ENCODE results near the gene PIGU.
"Not testable (repeated sequence)": the region's sequence is repeated elsewhere in the genome, so short reads cannot be mapped to it uniquely, and the experiment has no call there.

PIGU gene

GRCh38 chr20:34706302-34706875 is 29.5 kb upstream of the PIGU start:
- no peak for DNase-seq

DNA sequence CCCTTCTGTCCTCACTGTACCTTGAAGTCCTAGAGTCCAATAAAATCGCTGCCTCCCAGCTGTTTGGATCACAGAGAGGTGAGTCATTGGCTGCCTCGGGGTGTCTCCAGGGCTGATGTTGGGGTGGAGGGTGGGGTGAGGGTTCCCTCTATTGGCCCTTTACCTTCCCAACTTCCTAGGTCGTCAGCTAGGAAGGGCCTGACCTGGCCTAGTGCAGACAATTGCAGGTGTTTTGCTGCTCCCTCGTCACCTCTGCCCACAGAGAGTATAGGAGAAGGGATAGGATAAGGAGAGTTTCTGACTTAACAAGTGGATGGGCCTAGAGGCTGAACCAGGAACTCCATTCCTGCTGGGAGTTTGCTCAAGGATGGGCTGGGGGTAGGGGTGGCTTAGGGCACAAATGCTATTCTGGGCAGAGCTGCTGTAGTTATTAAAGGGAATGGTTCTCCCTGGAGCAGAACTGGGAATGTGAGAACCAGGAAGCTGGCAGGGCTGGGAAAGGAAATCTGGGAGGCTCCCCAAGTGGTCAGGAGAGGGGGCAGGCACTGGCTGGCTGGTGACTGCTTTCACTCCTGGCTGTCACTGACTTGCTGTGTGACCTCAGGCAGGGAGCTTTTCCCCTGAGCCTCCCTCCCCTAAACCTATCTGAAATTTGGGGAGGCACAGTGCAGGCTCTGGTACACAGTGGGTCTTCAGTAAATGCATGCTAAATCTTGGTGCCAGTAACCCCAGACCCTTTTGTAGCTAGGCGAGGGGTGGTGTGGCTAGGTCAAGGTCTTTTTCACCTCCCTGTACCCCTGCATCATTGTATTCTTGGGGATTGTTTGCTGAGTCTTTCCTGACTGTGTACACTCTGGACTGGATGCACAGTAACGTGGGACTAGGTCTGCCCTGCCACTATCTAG is 28.8 kb upstream of the PIGU start:
- DNase-seq, result no peak

DNA sequence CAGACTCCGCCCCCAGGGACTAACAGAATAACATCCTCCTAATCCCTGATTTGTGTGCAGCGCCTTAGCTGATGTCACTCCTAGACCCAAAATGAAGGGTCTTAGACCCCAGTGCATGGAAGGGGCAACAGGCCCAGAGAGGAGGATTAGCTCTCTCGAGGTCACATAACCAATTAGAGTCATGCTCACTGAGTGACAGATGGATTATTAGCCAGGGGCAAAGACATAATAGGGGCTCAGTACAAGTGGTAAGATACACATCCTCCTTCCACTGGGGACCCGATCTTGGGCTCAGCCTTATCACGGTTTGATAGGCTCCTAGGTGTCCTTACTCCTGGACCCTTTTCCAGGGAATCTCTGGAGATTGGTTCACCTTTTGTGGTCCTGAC is 28.1 kb upstream of the PIGU start:
- DNase-seq, result no peak

GRCh38 chr20:34704177-34705007 is 27.5 kb upstream of the PIGU start, which contains the start of gene TP53INP2:
Gene TP53INP2, plus strand, starts transcription at chr20:34704344. Its CDS starts 4,396 bp downstream, at chr20:34708740.
- peak; percentile 91 for DNase-seq

DNA sequence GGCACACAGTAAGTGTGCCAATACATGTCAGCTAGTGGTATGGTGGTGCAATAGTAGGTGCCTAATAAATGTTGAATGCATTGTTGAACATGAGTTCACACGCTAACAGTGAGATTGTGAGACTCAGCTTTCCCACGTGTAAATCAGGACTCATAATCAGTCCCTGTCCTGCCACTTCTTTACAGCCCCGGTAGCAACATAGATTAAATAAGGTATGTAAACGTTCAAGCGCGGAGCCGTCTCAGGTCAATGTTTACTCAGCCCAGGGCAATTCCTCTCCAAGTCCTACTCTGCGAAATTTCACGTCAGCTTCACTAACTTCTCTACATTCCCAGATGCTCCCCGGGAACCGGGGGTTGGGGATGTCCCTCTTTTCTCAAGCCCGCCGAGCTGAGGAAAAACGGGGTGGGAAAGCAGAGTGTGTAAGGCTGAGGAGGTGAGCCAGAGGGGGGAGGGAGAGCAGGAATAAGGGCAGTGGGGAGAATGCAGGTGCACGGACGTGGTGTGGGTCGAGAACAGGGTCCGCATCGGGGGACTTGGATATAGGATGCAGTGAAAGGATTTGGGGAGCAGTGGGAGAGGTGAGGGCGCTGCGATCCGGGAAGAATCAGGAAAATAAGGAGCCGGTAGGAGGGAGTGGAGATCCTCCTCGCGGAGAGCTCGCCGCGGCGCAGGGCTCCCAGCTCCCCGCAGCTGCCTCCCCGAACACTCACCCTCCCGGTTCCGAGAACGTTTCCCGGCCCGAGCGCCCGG is 26.7 kb upstream of the PIGU start:
- DNase-seq, result no peak

DNA sequence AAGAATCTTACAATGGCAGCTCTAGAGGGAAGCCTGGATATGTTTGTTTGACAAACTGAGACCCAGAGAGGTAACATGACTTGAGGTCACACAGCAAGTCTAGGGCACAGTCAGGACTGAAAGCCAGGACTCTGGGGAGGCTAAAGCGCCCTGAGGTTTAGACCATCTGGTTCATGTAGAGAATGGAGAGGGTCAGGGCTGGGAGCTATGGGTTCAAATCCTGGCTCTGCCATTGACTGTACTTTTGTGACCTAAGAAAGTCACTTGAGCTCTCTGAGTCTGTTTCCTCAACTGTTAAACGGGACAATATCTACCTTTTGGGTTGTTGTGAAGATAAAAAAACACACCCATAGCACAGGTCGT is 26.1 kb upstream of the PIGU start:
- DNase-seq, result no peak

- DNase-seq, result no peak
Measured at GRCh38 chr20:34701405-34702085, 24.7 kb upstream of the PIGU start.

DNA sequence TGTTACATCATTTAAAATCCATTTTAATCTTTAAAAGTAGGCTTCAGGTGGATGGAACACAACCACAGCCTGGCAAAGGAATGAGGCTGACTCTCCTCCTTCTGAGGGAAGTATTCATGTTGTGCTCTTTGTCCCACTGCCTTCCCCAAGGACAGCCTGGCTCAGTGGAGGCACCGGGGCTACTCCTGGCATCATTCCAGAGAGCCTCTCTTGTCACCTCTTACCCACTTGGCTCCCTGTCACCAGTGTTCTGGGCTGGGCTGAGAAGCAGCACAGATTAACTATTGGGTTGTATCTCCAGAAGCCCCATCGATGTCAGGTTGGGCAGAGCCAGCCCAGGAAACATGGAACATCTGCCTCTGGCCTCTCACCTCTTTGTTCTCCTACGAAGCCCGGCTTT is 16.5 kb upstream of the PIGU start:
- DNase-seq, result no peak

- DNase-seq, result no peak
Measured at GRCh38 chr20:34691838-34692237, 14.9 kb upstream of the PIGU start.

- DNase-seq, result no peak
Measured at GRCh38 chr20:34689486-34689885, 12.6 kb upstream of the PIGU start.

GRCh38 chr20:34683667-34684066 is 6.8 kb upstream of the PIGU start:
- DNase-seq, result no peak

DNA sequence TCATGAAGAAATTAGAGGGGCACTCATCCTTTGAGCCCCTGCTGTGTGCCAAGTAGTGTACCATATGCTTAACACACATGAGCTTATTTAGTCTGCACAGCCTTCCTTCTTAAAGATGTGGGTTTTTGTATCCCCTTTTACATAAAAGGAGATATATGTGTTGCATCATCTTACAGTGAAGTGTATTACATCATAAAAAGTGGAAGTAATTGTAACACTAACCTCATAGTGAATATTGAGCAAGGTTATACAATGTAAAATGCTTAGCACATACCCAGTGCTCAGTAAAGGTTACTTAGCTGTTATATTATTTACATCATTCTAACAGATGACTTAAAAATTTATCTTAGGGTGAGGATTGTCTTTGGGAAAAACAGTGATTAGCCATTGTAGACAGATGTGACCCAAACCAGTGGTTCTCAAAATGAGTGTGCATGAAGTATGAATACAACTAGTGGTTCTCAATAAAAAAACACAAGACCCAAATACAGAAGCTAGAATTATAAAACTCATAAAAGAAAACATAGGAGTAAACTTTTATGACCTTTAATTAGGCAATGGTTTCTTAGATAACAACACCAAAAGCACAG is 3.8 kb upstream of the PIGU start:
- DNase-seq, result no peak

GRCh38 chr20:34675993-34676641 is 775 bp downstream of the PIGU start:
- no peak for DNase-seq

DNA sequence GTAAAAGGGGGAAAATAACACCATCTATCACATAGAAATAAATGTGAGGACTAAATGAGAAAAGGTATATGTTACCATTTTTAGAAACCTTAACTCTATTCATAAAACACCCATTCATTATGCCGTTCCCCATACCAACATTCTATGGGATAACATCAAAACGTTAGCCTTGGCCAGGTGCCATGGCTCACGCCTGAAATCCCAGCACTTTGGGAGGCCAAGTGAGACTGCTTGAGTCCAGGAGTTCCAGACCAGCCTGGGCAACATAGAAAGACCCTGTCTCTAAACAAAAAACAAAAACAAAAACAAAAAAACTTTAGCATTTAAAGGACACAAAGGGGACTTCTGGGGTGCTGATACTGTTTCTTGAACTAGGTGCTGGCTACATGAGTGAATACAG is 1.3 kb downstream of the PIGU start:
- DNase-seq, result no peak

GRCh38 chr20:34673412-34673811 is 3.5 kb downstream of the PIGU start:
- DNase-seq, result no peak

GRCh38 chr20:34669094-34669493 is 7.8 kb downstream of the PIGU start:
- DNase-seq, result no peak

DNA sequence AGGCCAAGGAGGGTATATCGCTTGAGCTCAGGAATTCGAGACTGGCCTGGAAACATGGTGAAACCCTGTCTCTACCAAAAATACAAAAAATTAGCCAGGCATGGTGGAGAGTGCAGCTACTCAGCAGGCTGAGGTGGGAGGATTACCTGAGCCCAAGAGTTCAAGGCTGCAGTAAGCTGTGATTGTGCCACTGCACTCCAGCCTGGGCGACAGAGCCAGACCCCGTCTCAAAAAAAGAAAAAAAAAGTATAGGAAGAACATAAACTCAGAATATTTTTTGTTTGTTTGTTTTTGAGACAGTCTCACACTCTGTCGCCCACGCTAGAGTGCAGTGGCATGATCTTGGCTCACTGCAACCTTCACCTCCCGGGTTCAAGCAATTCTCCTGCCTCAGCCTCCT is 12.1 kb downstream of the PIGU start:
- DNase-seq, result not testable (repeated sequence)

GRCh38 chr20:34663213-34663943 is 13.5 kb downstream of the PIGU start:
- no peak for DNase-seq

GRCh38 chr20:34661811-34662210 is 15.1 kb downstream of the PIGU start:
- DNase-seq, result not testable (repeated sequence)

DNA sequence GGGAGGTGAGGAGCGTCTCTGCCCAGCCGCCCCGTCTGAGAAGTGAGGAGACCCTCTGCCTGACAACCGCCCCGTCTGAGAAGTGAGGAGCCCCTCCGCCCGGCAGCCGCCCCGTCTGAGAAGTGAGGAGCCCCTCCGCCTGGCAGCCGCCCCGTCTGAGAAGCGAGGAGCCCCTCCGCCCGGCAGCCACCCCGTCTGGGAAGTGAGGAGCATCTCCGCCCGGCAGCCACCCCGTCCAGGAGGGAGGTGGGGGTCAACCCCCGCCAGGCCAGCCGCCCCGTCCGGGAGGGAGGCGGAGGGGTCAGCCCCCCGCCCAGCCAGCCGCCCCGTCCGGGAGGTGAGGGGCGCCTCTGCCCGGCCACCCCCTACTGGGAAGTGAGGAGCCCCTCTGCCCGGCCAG is 18.2 kb downstream of the PIGU start:
- DNase-seq, result not testable (repeated sequence)
